ENCODE data around the gene STUB1.
A peak's percentile ranks its signal among the peaks of the same experiment; 100 is the strongest.

Gene STUB1

GRCh38 chr16:662597-662996 is 17.6 kb upstream of the STUB1 start:
- Histone ChIP-seq H3K36me3 (ENCODE audit: insufficient read depth, low read length) (peaks cover 63% of the 10 kb centered on the region), H3K9ac (ENCODE audit: low read depth, low read length) (no peak overlapping the region)
- no peak for ATAC-seq (ENCODE audit: insufficient read depth, low read depth)

GRCh38 chr16:666572-666971 is 13.6 kb upstream of the STUB1 start:
- Histone ChIP-seq H3K4me2 (ENCODE audit: insufficient read depth, low read length) (peak overlapping the region; percentile 95), H3K9ac (ENCODE audit: low read depth, low read length) (peak overlapping the region; percentile 99; the same call in 1 of the 2 replicates), H3K4me3 (ENCODE audit: low read depth in 1 of 2, low read length in 2 of 2) (no peak overlapping the region; a peak in 1 of 4 replicates), H4K20me1 (ENCODE audit: insufficient read depth, low read length) (peaks cover 25% of the 10 kb centered on the region), H3K27me3 (ENCODE audit: insufficient read depth, low read length, poor library complexity) (no peaks in the 10 kb centered on the region), H3K27ac (ENCODE audit: low read length) (no peak overlapping the region; the same call in 1 of the 2 replicates), H3K79me2 (ENCODE audit: insufficient read depth, low read length) (peaks cover 40% of the 10 kb centered on the region), H3K4me1 (ENCODE audit: insufficient read depth, low read length) (peaks cover 31% of the 10 kb centered on the region), H3K9me3 (ENCODE audit: insufficient read depth, low read length, severe bottlenecking) (no peaks in the 10 kb centered on the region), H3K36me3 (ENCODE audit: insufficient read depth, low read length) (peaks cover 65% of the 10 kb centered on the region), H2AFZ (ENCODE audit: low read depth, low read length) (no peak overlapping the region)
- TF ChIP-seq EZH2 (IDR thresholded peaks at IDR 0.05; ENCODE audit: borderline replicate concordance, low read depth, low read length, severe bottlenecking) = no peak
- TF ChIP-seq CTCF (IDR thresholded peaks at IDR 0.05; ENCODE audit: borderline replicate concordance, extremely low read depth, low read length, poor library complexity, severe bottlenecking) = no peak
- ATAC-seq (ENCODE audit: insufficient read depth, low read depth) (no peak), DNase-seq (no peak)

More at GRCh38 chr16:662597-662996, 17.6 kb upstream of the STUB1 start:
- peaks cover 5% of the 10 kb centered on the region for H3K79me2 ChIP-seq (ENCODE audit: insufficient read depth, low read length)
- H3K27me3 ChIP-seq (ENCODE audit: insufficient read depth, low read length, poor library complexity) = no peaks in the 10 kb centered on the region
- no peak overlapping the region for H3K4me3 ChIP-seq (ENCODE audit: low read depth in 1 of 2, low read length in 2 of 2)
- TF ChIP-seq CTCF (IDR thresholded peaks at IDR 0.05; ENCODE audit: borderline replicate concordance, extremely low read depth, low read length, poor library complexity, severe bottlenecking) = no peak
- TF ChIP-seq EZH2 (IDR thresholded peaks at IDR 0.05; ENCODE audit: borderline replicate concordance, low read depth, low read length, severe bottlenecking) = no peak
- no peak for DNase-seq
- H3K4me1 ChIP-seq (ENCODE audit: insufficient read depth, low read length) = peaks cover 9% of the 10 kb centered on the region
- H3K27ac ChIP-seq (ENCODE audit: low read length) = no peak overlapping the region
- H4K20me1 ChIP-seq (ENCODE audit: insufficient read depth, low read length) = peaks cover 23% of the 10 kb centered on the region
- H3K9me3 ChIP-seq (ENCODE audit: insufficient read depth, low read length, severe bottlenecking) = no peaks in the 10 kb centered on the region
- H2AFZ ChIP-seq (ENCODE audit: low read depth, low read length) = no peak overlapping the region
- no peak overlapping the region for H3K4me2 ChIP-seq (ENCODE audit: insufficient read depth, low read length)

GRCh38 chr16:667113-667779 is 13.0 kb upstream of the STUB1 start:
- Histone ChIP-seq H3K27me3 (ENCODE audit: insufficient read depth, low read length, poor library complexity) (no peaks in the 10 kb centered on the region), H2AFZ (ENCODE audit: low read depth, low read length) (peak overlapping the region; percentile 95), H3K27ac (ENCODE audit: low read length) (peak overlapping the region; percentile 78), H3K9ac (ENCODE audit: low read depth, low read length) (peak overlapping the region; percentile 99), H4K20me1 (ENCODE audit: insufficient read depth, low read length) (peaks cover 30% of the 10 kb centered on the region), H3K79me2 (ENCODE audit: insufficient read depth, low read length) (peaks cover 40% of the 10 kb centered on the region), H3K4me3 (ENCODE audit: low read depth in 1 of 2, low read length in 2 of 2) (peak overlapping the region; percentile 96 to 97; a peak in 3 of 4 replicates), H3K9me3 (ENCODE audit: insufficient read depth, low read length, severe bottlenecking) (no peaks in the 10 kb centered on the region), H3K4me1 (ENCODE audit: insufficient read depth, low read length) (peaks cover 31% of the 10 kb centered on the region), H3K4me2 (ENCODE audit: insufficient read depth, low read length) (peak overlapping the region; percentile 95), H3K36me3 (ENCODE audit: insufficient read depth, low read length) (peaks cover 67% of the 10 kb centered on the region)
- DNase-seq (no peak), ATAC-seq (ENCODE audit: insufficient read depth, low read depth) (no peak; the same call in 2 of the 3 replicates)
- TF ChIP-seq EZH2 (IDR thresholded peaks at IDR 0.05; ENCODE audit: borderline replicate concordance, low read depth, low read length, severe bottlenecking) = no peak
- TF ChIP-seq CTCF (IDR thresholded peaks at IDR 0.05; ENCODE audit: borderline replicate concordance, extremely low read depth, low read length, poor library complexity, severe bottlenecking) = no peak

Data from DND-41 (cell line).